Mucosa of gallbladder (tissue), 1 donor: ENCODE measurements around the gene BAHCC1. TPM values are rescaled to one million over a fixed set of nuclear protein-coding genes. Genes with fewer than 3 reads are reported as not detected.

Source experiments
- DNase-seq: peaks from one replicate; pipeline ENCODE4 v3.0.0-alpha.2; 2020; ENCODE audit warnings: low spot score
- total RNA-seq: library from RNA; stranded (reverse); gene quantifications from one replicate; pipeline ENCODE4 v1.2.1, GENCODE V29; 2021
- donor health status: DM: no; HTN: no; CAD: no.

Gene BAHCC1
- total RNA-seq, 1 donor from 2014 or later = 77.4 TPM

GRCh38 chr17:81367171-81367570, 28.1 kb upstream of the BAHCC1 start:
- DNase-seq = no peak

GRCh38 chr17:81368161-81369022, 26.9 kb upstream of the BAHCC1 start:
- no peak for DNase-seq

- DNase-seq = no peak
These were observed 25.0 kb upstream of the BAHCC1 start for GRCh38 chr17:81370294-81370693.

GRCh38 chr17:81371910-81372760, 23.1 kb upstream of the BAHCC1 start:
- no peak for DNase-seq

- DNase-seq = no peak
These were observed 21.6 kb upstream of the BAHCC1 start for GRCh38 chr17:81373536-81374160.

- no peak for DNase-seq
These were observed 20.4 kb upstream of the BAHCC1 start for GRCh38 chr17:81374890-81375289.

GRCh38 chr17:81376946-81377714, 18.1 kb upstream of the BAHCC1 start:
- no peak for DNase-seq

GRCh38 chr17:81378941-81379511, 16.2 kb upstream of the BAHCC1 start:
- no peak for DNase-seq

GRCh38 chr17:81379523-81379942, 15.7 kb upstream of the BAHCC1 start:
- DNase-seq = no peak

GRCh38 chr17:81380131-81380530, 15.1 kb upstream of the BAHCC1 start:
- DNase-seq = no peak

GRCh38 chr17:81380666-81381518, 14.4 kb upstream of the BAHCC1 start:
- no peak for DNase-seq

- no peak for DNase-seq
These were observed 13.4 kb upstream of the BAHCC1 start for GRCh38 chr17:81381632-81382577.

- no peak for DNase-seq
These were observed 12.4 kb upstream of the BAHCC1 start for GRCh38 chr17:81382851-81383250.

GRCh38 chr17:81383504-81384421, 11.5 kb upstream of the BAHCC1 start:
- no peak for DNase-seq

GRCh38 chr17:81384929-81385319, 10.3 kb upstream of the BAHCC1 start:
- DNase-seq = no peak

GRCh38 chr17:81385320-81386111, 9.7 kb upstream of the BAHCC1 start:
- no peak for DNase-seq

- no peak for DNase-seq
These were observed 9.1 kb upstream of the BAHCC1 start for GRCh38 chr17:81386141-81386645.
